ENCODE measurements around the gene RAC3.

DNA sequence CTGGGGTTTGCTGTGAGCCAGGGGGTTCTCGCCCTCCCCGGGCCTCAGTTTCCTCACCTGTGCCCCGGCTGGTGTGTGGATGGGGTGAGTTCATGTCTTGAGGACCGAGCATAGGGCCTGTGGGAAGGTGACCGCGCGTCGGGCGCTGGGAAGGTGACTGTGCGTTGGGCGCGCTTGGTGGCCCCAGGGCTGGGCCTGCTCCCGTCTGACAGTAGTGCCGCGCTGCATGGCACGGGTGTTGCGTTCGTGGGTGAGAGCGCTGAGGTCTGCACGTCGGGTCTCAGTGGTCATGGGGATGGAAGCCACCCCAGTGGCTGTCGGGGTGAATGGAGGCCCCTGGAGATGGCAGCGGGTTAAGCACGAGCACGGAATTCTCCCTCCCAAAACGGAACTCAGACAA, 44.9 kb upstream of the RAC3 start:
- no peak for TF ChIP-seq CTCF (IDR thresholded peaks at IDR 0.05 in 4 of 5, conservative IDR thresholded peaks at IDR 0.05 in 1 of 5)
- TF ChIP-seq POLR2A (IDR thresholded peaks at IDR 0.05), result no peak

All from gastrocnemius medialis (tissue), 4 donors.